ENCODE data around the gene CUL3. TPM values are rescaled to one million over a fixed set of nuclear protein-coding genes. Genes with fewer than 3 reads are reported as not detected.

The CUL3 gene
- total and polyA plus RNA-seq, 10 of the 15 experiments (the other 5 are each of a cell fraction or from before 2014, with no cell fraction given), result 22.0 to 95.4 (median 53.4) TPM

DNA sequence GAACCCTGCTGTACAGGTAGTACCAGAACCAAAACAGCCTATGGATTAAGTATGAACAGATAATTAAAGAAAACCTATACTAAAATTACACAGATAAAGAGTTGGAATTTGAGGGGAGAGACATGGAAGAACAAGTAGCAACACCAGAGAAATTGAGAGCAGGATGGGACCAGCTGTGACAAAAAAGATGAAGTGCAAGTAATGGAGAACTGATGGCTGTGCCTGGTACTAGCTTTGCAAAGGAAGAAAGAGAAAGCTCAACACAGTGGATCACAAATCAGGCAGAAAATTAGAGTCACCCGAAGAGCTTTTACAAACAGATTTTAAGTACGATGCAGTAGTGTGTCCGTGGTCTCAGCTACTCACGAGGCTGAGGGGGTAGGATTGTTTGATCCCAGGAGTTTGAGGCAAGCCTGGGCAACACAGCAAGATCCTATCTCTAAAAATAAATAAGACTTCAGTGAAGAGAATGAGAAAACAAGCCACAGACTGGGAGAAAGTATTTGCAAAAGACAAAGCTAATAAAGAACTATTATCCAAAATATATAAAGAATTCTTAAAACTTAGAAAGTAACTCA is 46.5 kb downstream of the CUL3 start:
- peaks cover 4 to 18% of the 10 kb centered on the region in 2 experiments for H3K36me3 ChIP-seq (ENCODE audit: control insufficient read depth in 2 of 2, insufficient read depth in 2 of 2, low read length in 1 of 2)

More for the DNA sequence above, 46.5 kb downstream of the CUL3 start:
- in situ Hi-C loops (cut with MboI) (no loop called here), intact Hi-C loops (cut with micrococcal nuclease; ENCODE audit: unreplicated experiment) (no loop called here)
- H3K9me3 ChIP-seq (replicated peaks; ENCODE audit: control insufficient read depth, insufficient read depth, low read length), result no peaks in the 10 kb centered on the region; the same call in 2 of the 3 replicates
- ChIA-PET CTCF (interaction anchor here (1.0 to 1.6 kb wide), 3 partner anchors 12 to 112 kb away, joined by 3 to 4 read pairs (median 3); no protein-coding TSS in a partner anchor), RAD21 (ENCODE audit: unreplicated experiment) (interaction anchor here (1.2 to 1.7 kb wide), 2 partner anchors 37 to 41 kb away, joined by 3 read pairs; no protein-coding TSS in a partner anchor), SMC1A (ENCODE audit: uncharacterized antibody, unreplicated experiment) (interaction anchor here (1.0 to 2.3 kb wide), 10 partner anchors 12 to 63 kb away, joined by 3 to 7 read pairs (median 4); no protein-coding TSS in a partner anchor), POLR2A (interaction anchor here (1.6 kb wide), 1 partner anchor 17 kb away, joined by 5 read pairs; no protein-coding TSS in a partner anchor)
- no peak overlapping the region for H3K27ac ChIP-seq (ENCODE audit: control insufficient read depth, insufficient read depth)
- 93% methylated on average over 4 of the region's 4 CpGs for WGBS (ENCODE audit: insufficient coverage, insufficient replicate concordance, low lambda C conversion rate, missing lambda C conversion rate)
- H4K20me1 ChIP-seq (ENCODE audit: control insufficient read depth, insufficient read depth), result no peaks in the 10 kb centered on the region
- no peak overlapping the region for H3K4me3 ChIP-seq
- H3K4me2 ChIP-seq (ENCODE audit: control insufficient read depth, insufficient read depth), result no peak overlapping the region
- ATAC-seq (no peak), DNase-seq (ENCODE audit: low read depth, low spot score) (no peak), FAIRE-seq (no peak)
- no peaks in the 10 kb centered on the region for H3K27me3 ChIP-seq (replicated peaks in 1 of 2; ENCODE audit: control insufficient read depth in 2 of 2, insufficient read depth in 2 of 2, low read length in 1 of 2)
- BruUV-seq (replicated peaks), result no TSS peak
- H3K4me1 ChIP-seq (ENCODE audit: control insufficient read depth, insufficient read depth, low read length), result no peaks in the 10 kb centered on the region
- no peak overlapping the region for H2AFZ ChIP-seq (ENCODE audit: control insufficient read depth, low read depth, low read length)
- H3K79me2 ChIP-seq (ENCODE audit: control insufficient read depth, insufficient read depth, low read length), result peaks cover 59% of the 10 kb centered on the region
- TF ChIP-seq EP300 (IDR thresholded peaks at IDR 0.05; ENCODE audit: borderline replicate concordance in 1 of 2, control insufficient read depth in 1 of 2, low read depth in 2 of 2, low read length in 2 of 2) (no peak), RELA (IDR thresholded peaks at IDR 0.05; ENCODE audit: borderline replicate concordance, partially characterized antibody) (no peak), SP1 (IDR thresholded peaks at IDR 0.05; ENCODE audit: low read depth, low read length) (no peak), ZNF274 (IDR thresholded peaks at IDR 0.05; ENCODE audit: insufficient read depth, insufficient read length) (no peak), FOXM1 (IDR thresholded peaks at IDR 0.05; ENCODE audit: low read depth, low read length) (no peak), RUNX3 (IDR thresholded peaks at IDR 0.05; ENCODE audit: low read length) (no peak), POLR2AphosphoS5 (IDR thresholded peaks at IDR 0.05; ENCODE audit: low read length) (no peak), CHD1 (IDR thresholded peaks at IDR 0.05; ENCODE audit: low read depth, low read length) (no peak), NFXL1 (IDR thresholded peaks at IDR 0.05; ENCODE audit: borderline replicate concordance) (no peak), YBX1 (IDR thresholded peaks at IDR 0.05) (no peak), ZNF217 (IDR thresholded peaks at IDR 0.05) (no peak)
- TF ChIP-seq, protein P1, sequence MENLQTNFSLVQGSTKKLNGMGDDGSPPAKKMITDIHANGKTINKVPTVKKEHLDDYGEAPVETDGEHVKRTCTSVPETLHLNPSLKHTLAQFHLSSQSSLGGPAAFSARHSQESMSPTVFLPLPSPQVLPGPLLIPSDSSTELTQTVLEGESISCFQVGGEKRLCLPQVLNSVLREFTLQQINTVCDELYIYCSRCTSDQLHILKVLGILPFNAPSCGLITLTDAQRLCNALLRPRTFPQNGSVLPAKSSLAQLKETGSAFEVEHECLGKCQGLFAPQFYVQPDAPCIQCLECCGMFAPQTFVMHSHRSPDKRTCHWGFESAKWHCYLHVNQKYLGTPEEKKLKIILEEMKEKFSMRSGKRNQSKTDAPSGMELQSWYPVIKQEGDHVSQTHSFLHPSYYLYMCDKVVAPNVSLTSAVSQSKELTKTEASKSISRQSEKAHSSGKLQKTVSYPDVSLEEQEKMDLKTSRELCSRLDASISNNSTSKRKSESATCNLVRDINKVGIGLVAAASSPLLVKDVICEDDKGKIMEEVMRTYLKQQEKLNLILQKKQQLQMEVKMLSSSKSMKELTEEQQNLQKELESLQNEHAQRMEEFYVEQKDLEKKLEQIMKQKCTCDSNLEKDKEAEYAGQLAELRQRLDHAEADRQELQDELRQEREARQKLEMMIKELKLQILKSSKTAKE (IDR thresholded peaks at IDR 0.05; ENCODE audit: low read depth, poor library complexity, severe bottlenecking), result no peak
- TF ChIP-seq, protein P2, sequence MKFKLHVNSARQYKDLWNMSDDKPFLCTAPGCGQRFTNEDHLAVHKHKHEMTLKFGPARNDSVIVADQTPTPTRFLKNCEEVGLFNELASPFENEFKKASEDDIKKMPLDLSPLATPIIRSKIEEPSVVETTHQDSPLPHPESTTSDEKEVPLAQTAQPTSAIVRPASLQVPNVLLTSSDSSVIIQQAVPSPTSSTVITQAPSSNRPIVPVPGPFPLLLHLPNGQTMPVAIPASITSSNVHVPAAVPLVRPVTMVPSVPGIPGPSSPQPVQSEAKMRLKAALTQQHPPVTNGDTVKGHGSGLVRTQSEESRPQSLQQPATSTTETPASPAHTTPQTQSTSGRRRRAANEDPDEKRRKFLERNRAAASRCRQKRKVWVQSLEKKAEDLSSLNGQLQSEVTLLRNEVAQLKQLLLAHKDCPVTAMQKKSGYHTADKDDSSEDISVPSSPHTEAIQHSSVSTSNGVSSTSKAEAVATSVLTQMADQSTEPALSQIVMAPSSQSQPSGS (IDR thresholded peaks at IDR 0.05; ENCODE audit: low read length), result no peak
- no peak overlapping the region for H3K9ac ChIP-seq (ENCODE audit: control insufficient read depth, insufficient read depth, low read length)

All from GM12878 (cell line).